HepG2 (cell line): ENCODE data around the gene DNAJB8. TPM values are rescaled to one million over a fixed set of nuclear protein-coding genes. Genes with fewer than 3 reads are reported as not detected.
A peak's percentile ranks its signal among the peaks of the same experiment; 100 is the strongest.

ENCODE experiments used
- ATAC-seq: fragments of 200-7000 bp; cut with Tn5 transposase; 3 replicates; pipeline ENCODE4 v1.9.1; 2020; ENCODE audit warnings: mild to moderate bottlenecking, moderate library complexity
- BruUV-seq: library from RNA; stranded (reverse); fragments of 400-500 nt; replicated peaks from 2 replicates; lab custom pipeline; 2021; lab: Mats Ljungman, UMichigan
- CTCF ChIA-PET: fragments of 300-600 bp; formaldehyde crosslinking; extraction: SDS; loops from one replicate; lab custom pipeline; 2021; ENCODE audit warnings: low total read pairs, inconsistent platforms, low intra/inter-chr PET ratio; lab: Yijun Ruan, JAX
- POLR2A ChIA-PET: fragments of 350-600 bp; sonication (Branson Sonifier 250); formaldehyde crosslinking; loops from one replicate; lab custom pipeline; 2020; ENCODE audit warnings: antibody characterized with exemption, inconsistent platforms; lab: Yijun Ruan, JAX
- DNase-seq: peaks from one replicate; pipeline ENCODE4 v3.0.0-alpha.2; 2015; ENCODE audit warnings: low spot score
- FAIRE-seq: peaks from 3 replicates; lab custom pipeline; 2011; peaks lifted over from hg19 to GRCh38; lab: Jason Lieb, UNC
- H2AFZ ChIP-seq: one replicate; pipeline ENCODE4 v1.6.1; 2011; ENCODE audit warnings: low read length, inconsistent platforms
- H3K27ac ChIP-seq: fragments of 300-600 bp; 3 replicates; pipeline ENCODE4 v1.8.0; 2011; ENCODE audit warnings: mixed run types, mild to moderate bottlenecking, mixed read lengths, low read length, inconsistent platforms; ENCODE audit not compliant: insufficient read depth; ENCODE audit errors: extremely low read length
- H3K27me3 ChIP-seq, 2 experiments: fragments of 200-600 bp in 1 of 2; 2 replicates in 1 of 2; 3 replicates in 1 of 2; pipeline versions ENCODE4 v1.6.0 to v1.8.0; 2011; ENCODE audit warnings: low read length in 2 of 2, mild to moderate bottlenecking in 2 of 2, moderate library complexity in 2 of 2, inconsistent platforms in 1 of 2; ENCODE audit not compliant: insufficient read depth in 2 of 2, control insufficient read depth in 1 of 2
- H3K36me3 ChIP-seq, 2 experiments: fragments of 200-600 bp in 1 of 2; replicated peaks in 1 of 2; 2 replicates in 1 of 2; 3 replicates in 1 of 2; pipeline versions ENCODE4 v1.5.1 to v1.8.0; 2011; ENCODE audit warnings: low read length in 2 of 2, inconsistent platforms in 1 of 2; ENCODE audit not compliant: insufficient read depth in 2 of 2, control insufficient read depth in 1 of 2
- H3K4me1 ChIP-seq: 2 replicates; pipeline ENCODE4 v1.5.1; 2012; ENCODE audit warnings: low read length, inconsistent platforms; ENCODE audit not compliant: insufficient read depth
- H3K4me2 ChIP-seq: 2 replicates; pipeline ENCODE4 v1.6.0; 2011; ENCODE audit warnings: low read depth, low read length, inconsistent platforms
- H3K4me3 ChIP-seq, 3 experiments: fragments of 200-600 bp in 1 of 3; sonication (generic), shearing (Covaris generic) in 1 of 3; replicated peaks in 1 of 3; 2 replicates each; pipeline ENCODE4 v1.5.1; 2011 to 2016; ENCODE audit warnings: low read length in 3 of 3, inconsistent platforms in 2 of 3, low read depth in 2 of 3, mild to moderate bottlenecking in 2 of 3, control low read depth in 1 of 3, mixed read lengths in 1 of 3; ENCODE audit not compliant: insufficient read depth in 1 of 3
- H3K79me2 ChIP-seq: one replicate; pipeline ENCODE4 v1.6.1; 2011; ENCODE audit warnings: low read length, inconsistent platforms; ENCODE audit not compliant: insufficient read depth
- H3K9ac ChIP-seq: 2 replicates; pipeline ENCODE4 v1.6.0; 2011; ENCODE audit warnings: mild to moderate bottlenecking, low read depth, low read length, inconsistent platforms; ENCODE audit not compliant: insufficient read depth
- H3K9me3 ChIP-seq: 2 replicates; pipeline ENCODE4 v1.5.1; 2012; ENCODE audit warnings: mild to moderate bottlenecking, low read length
- H4K20me1 ChIP-seq: 2 replicates; pipeline ENCODE4 v1.6.0; 2011; ENCODE audit warnings: inconsistent platforms, mild to moderate bottlenecking, low read length, moderate library complexity; ENCODE audit not compliant: insufficient read depth
- PRPF4 ChIP-seq: fragments of 200-400 bp; formaldehyde crosslinking; IDR thresholded peaks from 2 replicates; pipeline ENCODE4 v1.6.1; 2016; ENCODE audit warnings: low read length, low read depth; ENCODE audit not compliant: poor library complexity, severe bottlenecking
- THAP11 ChIP-seq: IDR thresholded peaks from 2 replicates; pipeline ENCODE4 v1.6.1; 2016; ENCODE audit warnings: missing biosample characterization, missing genetic modification reagents
- ZNF768 ChIP-seq: sonication (generic); formaldehyde crosslinking; IDR thresholded peaks from 2 replicates; pipeline ENCODE4 v1.4.0; 2020; ENCODE audit warnings: missing genetic modification reagents
- WGBS: methylation state at CpG from one replicate; pipeline ENCODE4 v1.1.6; 2017; ENCODE audit warnings: low lambda C conversion rate; 5-methylcytosine and 5-hydroxymethylcytosine counted together
- in situ Hi-C: cut with HindIII; loops from 2 replicates; pipeline ENCODE4 v1.10.0; 2017; ENCODE audit warnings: low pct_unique_long_range_greater_than_20kb; ENCODE audit not compliant: extremely low pct_ligation_motif_present
- intact Hi-C: fragments of 100-400 bp; cut with micrococcal nuclease; formaldehyde crosslinking; loops from one replicate; pipeline ENCODE4 v1.10.0; 2022; ENCODE audit not compliant: unreplicated experiment
- polyA plus RNA-seq, 8 experiments: library from polyadenylated mRNA; depleted of rRNA in 3 of 8; stranded (reverse) in 7 of 8; unstranded in 1 of 8; fragments of >200 nt; fragmentation: Illumina TruSeq in 4 of 8; extraction: Trizol in 4 of 8; gene quantifications; 2 replicates each; pipeline versions ENCODE4 v1.2.1 to v1.2.3, GENCODE V29; 2011 to 2016; ENCODE audit warnings: low read depth in 4 of 8, missing spikeins in 1 of 8, mixed read lengths in 1 of 8; ENCODE audit not compliant: insufficient read depth in 1 of 8
- total RNA-seq, 5 experiments: library from RNA; depleted of rRNA; stranded (reverse); fragments of >200 nt; fragmentation: Illumina TruSeq; extraction: Trizol; gene quantifications; 2 replicates each; pipeline ENCODE4 v1.2.3, GENCODE V29; 2016; ENCODE audit warnings: low read depth in 1 of 5

The DNAJB8 gene
- total and polyA plus RNA-seq, 2 of the 13 experiments (the other 11 are each of a cell fraction or from before 2014, with no cell fraction given): not detected

- 25% methylated on average over 12 of the region's 17 CpGs for WGBS
- no peak for ATAC-seq
- POLR2A ChIA-PET: no interaction called here
Observed at GRCh38 chr3:128468285-128468790, 1.6 kb upstream of the DNAJB8 start.

GRCh38 chr3:128464702-128465101 lies 2.0 kb downstream of the DNAJB8 start:
- 4% methylated on average over 1 of the region's 1 CpG for WGBS
- POLR2A ChIA-PET: no interaction called here

More at GRCh38 chr3:128468285-128468790, 1.6 kb upstream of the DNAJB8 start:
- TF ChIP-seq PRPF4 (no peak), ZNF768 (CRISPR knock-in tag) (peak; percentile 98)
- peaks cover 15 to 90% of the 10 kb centered on the region in 2 experiments for H3K27me3 ChIP-seq
- CTCF ChIA-PET: no interaction called here
- H4K20me1 ChIP-seq: no peaks in the 10 kb centered on the region
- in situ Hi-C loops (no loop called here), intact Hi-C loops (no loop called here)
- H3K36me3 ChIP-seq: no peaks in the 10 kb centered on the region
- DNase-seq: no peak
- no peak overlapping the region for H2AFZ ChIP-seq
- FAIRE-seq: no peak
- no TSS peak for BruUV-seq
- H3K9me3 ChIP-seq: no peaks in the 10 kb centered on the region
- no peaks in the 10 kb centered on the region for H3K79me2 ChIP-seq
- no peak overlapping the region for H3K4me3 ChIP-seq
- no peak overlapping the region for H3K4me2 ChIP-seq
- no peaks in the 10 kb centered on the region; the same call in 1 of the 2 replicates for H3K4me1 ChIP-seq
- H3K9ac ChIP-seq: no peak overlapping the region
- H3K27ac ChIP-seq: no peak overlapping the region

More at GRCh38 chr3:128464702-128465101, 2.0 kb downstream of the DNAJB8 start:
- no peak for ATAC-seq
- no peak overlapping the region for H3K4me2 ChIP-seq
- peaks cover 11 to 84% of the 10 kb centered on the region in 2 experiments for H3K27me3 ChIP-seq
- H3K27ac ChIP-seq: no peak overlapping the region
- H4K20me1 ChIP-seq: no peaks in the 10 kb centered on the region
- in situ Hi-C loops (no loop called here), intact Hi-C loops (no loop called here)
- no peaks in the 10 kb centered on the region for H3K79me2 ChIP-seq
- no peaks in the 10 kb centered on the region for H3K36me3 ChIP-seq
- no peak overlapping the region for H2AFZ ChIP-seq
- FAIRE-seq: no peak
- no peak for TF ChIP-seq THAP11 (CRISPR knock-in tag)
- no peak overlapping the region for H3K9ac ChIP-seq
- no peaks in the 10 kb centered on the region; the same call in 1 of the 2 replicates for H3K4me1 ChIP-seq
- DNase-seq: no peak
- H3K4me3 ChIP-seq: no peak overlapping the region
- BruUV-seq: no TSS peak
- no peaks in the 10 kb centered on the region for H3K9me3 ChIP-seq
- CTCF ChIA-PET: no interaction called here
